Endothelial cell of umbilical vein (primary cell): ENCODE measurements around the gene BLOC1S1. TPM values are rescaled to one million over a fixed set of nuclear protein-coding genes. Genes with fewer than 3 reads are reported as not detected.

ENCODE experiments used
- BruUV-seq: library from RNA; stranded (reverse); fragments of 400-500 nt; replicated peaks from 2 replicates; lab custom pipeline; 2021; lab: Mats Ljungman, UMichigan
- CTCF ChIA-PET: fragments of 300-600, 350-600 bp; sonication (Branson Sonifier 250); formaldehyde crosslinking; loops from one replicate; lab custom pipeline; 2021; ENCODE audit warnings: antibody characterized with exemption, inconsistent platforms; lab: Charles Lee
- POLR2A ChIA-PET: fragments of 300-600, 350-600 bp; sonication (Branson Sonifier 250); formaldehyde crosslinking; loops from one replicate; lab custom pipeline; 2021; ENCODE audit warnings: antibody characterized with exemption, inconsistent platforms; lab: Charles Lee
- DNase-seq: peaks from one replicate; pipeline ENCODE4 v3.0.0-alpha.2; 2011; ENCODE audit warnings: low read depth, low spot score
- FAIRE-seq: peaks from 2 replicates; lab custom pipeline; 2011; peaks lifted over from hg19 to GRCh38; lab: Jason Lieb, UNC
- H2AFZ ChIP-seq: 2 replicates; pipeline ENCODE4 v1.6.0; 2012; ENCODE audit warnings: low read depth, low read length, control low read depth, inconsistent platforms
- H3K27ac ChIP-seq: 2 replicates; pipeline ENCODE4 v1.5.1; 2011; ENCODE audit warnings: low read depth, mild to moderate bottlenecking, control low read depth, low read length, moderate library complexity; ENCODE audit not compliant: insufficient read depth
- H3K27me3 ChIP-seq, 2 experiments: 2 replicates each; pipeline versions ENCODE4 v1.6.0 to v1.6.1; 2011; ENCODE audit warnings: low read length in 2 of 2, mixed read lengths in 1 of 2; ENCODE audit not compliant: control insufficient read depth in 2 of 2, insufficient read depth in 2 of 2
- H3K36me3 ChIP-seq, 2 experiments: 2 replicates in 1 of 2; 3 replicates in 1 of 2; pipeline ENCODE4 v1.5.1; 2011; ENCODE audit warnings: low read length in 2 of 2, mild to moderate bottlenecking in 1 of 2, moderate library complexity in 1 of 2; ENCODE audit not compliant: control insufficient read depth in 2 of 2, insufficient read depth in 2 of 2; ENCODE audit errors: extremely low read depth in 1 of 2
- H3K4me1 ChIP-seq: 3 replicates; pipeline ENCODE4 v1.5.1; 2011; ENCODE audit warnings: mild to moderate bottlenecking, low read length; ENCODE audit not compliant: control insufficient read depth, insufficient read depth; ENCODE audit errors: extremely low read depth
- H3K4me2 ChIP-seq: 2 replicates; pipeline ENCODE4 v1.6.1; 2011; ENCODE audit warnings: low read length, control low read depth, mixed read lengths; ENCODE audit not compliant: insufficient read depth
- H3K4me3 ChIP-seq, 3 experiments: fragments of 200-600 bp in 1 of 3; sonication (generic), shearing (Covaris generic) in 1 of 3; replicated peaks in 1 of 3; 2 replicates each; pipeline ENCODE4 v1.5.1; 2011 to 2016; ENCODE audit warnings: control low read depth in 3 of 3, low read length in 3 of 3, mild to moderate bottlenecking in 2 of 3, inconsistent platforms in 1 of 3, low read depth in 1 of 3, moderate library complexity in 1 of 3; ENCODE audit not compliant: insufficient read depth in 1 of 3
- H3K79me2 ChIP-seq: 2 replicates; pipeline ENCODE4 v1.6.0; 2012; ENCODE audit warnings: low read length, inconsistent platforms; ENCODE audit not compliant: control insufficient read depth, insufficient read depth
- H3K9ac ChIP-seq: replicated peaks from 2 replicates; pipeline ENCODE3; 2011; ENCODE audit warnings: low read length, control low read depth; ENCODE audit not compliant: insufficient read depth; ENCODE audit errors: extremely low read depth
- H3K9me1 ChIP-seq: replicated peaks from 3 replicates; pipeline ENCODE4 v1.6.0; 2011; ENCODE audit warnings: mild to moderate bottlenecking, low read length; ENCODE audit not compliant: control insufficient read depth, insufficient read depth; ENCODE audit errors: extremely low read depth
- H3K9me3 ChIP-seq: replicated peaks from 2 replicates; pipeline ENCODE4 v1.5.1; 2012; ENCODE audit warnings: low read length, inconsistent platforms; ENCODE audit not compliant: control insufficient read depth, insufficient read depth
- H4K20me1 ChIP-seq: replicated peaks from 2 replicates; pipeline ENCODE3; 2011; ENCODE audit warnings: mild to moderate bottlenecking, low read length; ENCODE audit not compliant: control insufficient read depth, insufficient read depth; ENCODE audit errors: extremely low read depth
- EZH2 ChIP-seq: IDR thresholded peaks from 2 replicates; pipeline ENCODE4 v1.6.1; 2012; ENCODE audit warnings: borderline replicate concordance, low read depth, mild to moderate bottlenecking, moderate library complexity, low read length, inconsistent platforms; ENCODE audit not compliant: severe bottlenecking
- FOS ChIP-seq: IDR thresholded peaks from 2 replicates; pipeline ENCODE4 v1.6.1; 2011; ENCODE audit warnings: mild to moderate bottlenecking, low read length, moderate library complexity, borderline replicate concordance; ENCODE audit not compliant: insufficient read depth
- GATA2 ChIP-seq: IDR thresholded peaks from 2 replicates; pipeline ENCODE4 v1.7.0; 2011; ENCODE audit warnings: low read depth, mild to moderate bottlenecking, moderate library complexity, mixed read lengths, low read length; ENCODE audit not compliant: insufficient read length, insufficient read depth
- JUN ChIP-seq: IDR thresholded peaks from 2 replicates; pipeline ENCODE4 v1.6.1; 2011; ENCODE audit warnings: borderline replicate concordance, low read depth; ENCODE audit not compliant: insufficient read length, insufficient read depth
- MYC ChIP-seq: IDR thresholded peaks from one replicate; pipeline ENCODE4 v1.6.1; 2011; ENCODE audit warnings: mild to moderate bottlenecking, low read depth, low read length
- POLR2A ChIP-seq: IDR thresholded peaks from 2 replicates; pipeline ENCODE4 v1.6.1; 2012; ENCODE audit warnings: low read depth, mild to moderate bottlenecking, control low read depth, low read length
- POLR2AphosphoS5 ChIP-seq: IDR thresholded peaks from 2 replicates; pipeline ENCODE4 v1.6.1; 2012; ENCODE audit warnings: low read depth, mild to moderate bottlenecking, control low read depth, low read length, moderate library complexity; ENCODE audit not compliant: insufficient read depth
- dilution Hi-C: fragments of 300-500 bp; cut with MboI; formaldehyde crosslinking; loops from one replicate; pipeline ENCODE4 v1.15.0; 2019; ENCODE audit warnings: low sequenced_read_pairs; ENCODE audit not compliant: extremely low pct_ligation_motif_present
- intact Hi-C: fragments of 100-400 bp; cut with micrococcal nuclease; formaldehyde crosslinking; loops from one replicate; pipeline ENCODE4 v1.10.0; 2022
- polyA plus RNA-seq, 4 experiments: library from polyadenylated mRNA; depleted of rRNA in 3 of 4; stranded (reverse) in 3 of 4; unstranded in 1 of 4; fragments of >200 nt; gene quantifications; 2 replicates each; pipeline versions ENCODE4 v1.2.1 to v1.2.3, GENCODE V29; 2011 to 2012; ENCODE audit warnings: missing spikeins in 1 of 4
- total RNA-seq: library from RNA; stranded (reverse); gene quantifications from 2 replicates; pipeline ENCODE4 v1.2.3, GENCODE V29; 2021
- TF ChIP-seq, protein P1 (sequence below), 2 donors: IDR thresholded peaks; 1 replicate in 1 of 2; 2 replicates in 1 of 2; pipeline ENCODE4 v1.5.1; 2011; ENCODE audit warnings: low read length in 2 of 2, mild to moderate bottlenecking in 2 of 2, moderate library complexity in 2 of 2, control low read depth in 1 of 2, inconsistent platforms in 1 of 2, low read depth in 1 of 2; ENCODE audit not compliant: insufficient read depth in 1 of 2; ENCODE audit errors: extremely low read depth in 1 of 2
- TF ChIP-seq, protein P2 (sequence below): IDR thresholded peaks from 2 replicates; pipeline ENCODE4 v1.6.1; 2011; ENCODE audit not compliant: insufficient read depth, insufficient read length

Gene BLOC1S1
- total and polyA plus RNA-seq, 2 donors (not counting 3 experiments of a cell fraction or from before 2014, with no cell fraction given) = 84.1 to 192 TPM

DNA sequence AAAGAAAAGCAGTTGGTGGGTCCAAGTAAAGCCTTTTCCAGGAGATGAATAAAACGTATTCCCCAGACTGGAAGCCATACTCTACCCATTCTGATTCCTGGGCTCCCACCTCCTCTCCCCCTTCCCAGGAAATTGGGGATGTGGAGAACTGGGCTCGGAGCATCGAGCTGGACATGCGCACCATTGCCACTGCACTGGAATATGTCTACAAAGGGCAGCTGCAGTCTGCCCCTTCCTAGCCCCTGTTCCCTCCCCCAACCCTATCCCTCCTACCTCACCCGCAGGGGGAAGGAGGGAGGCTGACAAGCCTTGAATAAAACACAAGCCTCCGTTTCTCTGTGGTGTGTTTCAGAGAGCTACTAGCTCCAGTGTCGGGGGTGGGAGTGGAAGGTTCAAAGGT is 3.5 kb downstream of the BLOC1S1 start:
- no peak overlapping the region for H2AFZ ChIP-seq
- H3K9ac ChIP-seq = no peak overlapping the region
- H3K79me2 ChIP-seq = no peaks in the 10 kb centered on the region
- CTCF ChIA-PET = interaction anchor here (0.6 to 11.1 kb wide), 8 partner anchors 9 to 530 kb away, joined by 3 to 151 read pairs (median 10); partner anchors contain the start of gene CD63
- BruUV-seq = no TSS peak
- intact Hi-C loops (no loop called here), dilution Hi-C loops (no loop called here)
- no peak overlapping the region for H3K27ac ChIP-seq
- H3K4me1 ChIP-seq = peaks cover 28% of the 10 kb centered on the region
- TF ChIP-seq, protein P1, sequence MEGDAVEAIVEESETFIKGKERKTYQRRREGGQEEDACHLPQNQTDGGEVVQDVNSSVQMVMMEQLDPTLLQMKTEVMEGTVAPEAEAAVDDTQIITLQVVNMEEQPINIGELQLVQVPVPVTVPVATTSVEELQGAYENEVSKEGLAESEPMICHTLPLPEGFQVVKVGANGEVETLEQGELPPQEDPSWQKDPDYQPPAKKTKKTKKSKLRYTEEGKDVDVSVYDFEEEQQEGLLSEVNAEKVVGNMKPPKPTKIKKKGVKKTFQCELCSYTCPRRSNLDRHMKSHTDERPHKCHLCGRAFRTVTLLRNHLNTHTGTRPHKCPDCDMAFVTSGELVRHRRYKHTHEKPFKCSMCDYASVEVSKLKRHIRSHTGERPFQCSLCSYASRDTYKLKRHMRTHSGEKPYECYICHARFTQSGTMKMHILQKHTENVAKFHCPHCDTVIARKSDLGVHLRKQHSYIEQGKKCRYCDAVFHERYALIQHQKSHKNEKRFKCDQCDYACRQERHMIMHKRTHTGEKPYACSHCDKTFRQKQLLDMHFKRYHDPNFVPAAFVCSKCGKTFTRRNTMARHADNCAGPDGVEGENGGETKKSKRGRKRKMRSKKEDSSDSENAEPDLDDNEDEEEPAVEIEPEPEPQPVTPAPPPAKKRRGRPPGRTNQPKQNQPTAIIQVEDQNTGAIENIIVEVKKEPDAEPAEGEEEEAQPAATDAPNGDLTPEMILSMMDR (IDR thresholded peaks at IDR 0.05; ENCODE audit: extremely low read depth in 1 of 2, insufficient read depth in 1 of 2, low read depth in 1 of 2, low read length in 2 of 2) = no peak
- no peak for TF ChIP-seq EZH2
- TF ChIP-seq, protein P2, sequence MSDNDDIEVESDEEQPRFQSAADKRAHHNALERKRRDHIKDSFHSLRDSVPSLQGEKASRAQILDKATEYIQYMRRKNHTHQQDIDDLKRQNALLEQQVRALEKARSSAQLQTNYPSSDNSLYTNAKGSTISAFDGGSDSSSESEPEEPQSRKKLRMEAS = no peak
- TF ChIP-seq JUN = no peak
- peaks cover 6 to 8% of the 10 kb centered on the region in 2 experiments for H3K36me3 ChIP-seq
- H3K4me3 ChIP-seq = no peak overlapping the region
- no peaks in the 10 kb centered on the region for H3K27me3 ChIP-seq
- no peaks in the 10 kb centered on the region for H3K9me3 ChIP-seq
- FAIRE-seq = no peak
- H4K20me1 ChIP-seq = no peaks in the 10 kb centered on the region
- POLR2A ChIA-PET = no interaction called here
- no peak overlapping the region for H3K4me2 ChIP-seq
- no peaks in the 10 kb centered on the region for H3K9me1 ChIP-seq
- no peak for DNase-seq

DNA sequence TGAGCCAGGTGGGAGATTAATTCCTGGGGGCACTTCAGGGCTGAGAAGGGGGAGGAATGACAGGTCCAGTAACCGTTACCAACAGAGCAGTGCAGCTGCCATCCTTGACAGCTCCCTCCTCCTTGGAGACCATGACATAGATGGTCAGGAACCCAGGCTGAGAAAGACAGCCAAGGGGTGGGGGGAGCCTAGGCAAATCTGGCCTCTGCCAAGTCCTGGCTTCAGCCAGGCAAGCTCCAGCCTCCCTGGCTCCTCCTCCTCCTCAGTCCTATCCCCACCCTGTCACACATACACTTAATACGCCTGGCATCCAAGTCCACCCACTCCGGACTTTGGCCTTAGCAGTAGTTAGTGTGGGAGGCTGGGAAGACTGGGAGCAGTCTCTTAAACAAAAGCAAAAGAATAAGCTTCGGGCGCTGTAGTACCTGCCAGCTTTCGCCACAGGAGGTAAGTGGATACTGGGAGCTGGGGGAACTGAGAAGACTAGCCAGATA is 4.3 kb downstream of the BLOC1S1 start, which contains the start of gene RDH5:
Gene RDH5 (plus strand): TSS at position 323 of the 494 bp plus-strand sequence. CDS start 792 bp downstream, outside the sequence.
- no peaks in the 10 kb centered on the region for H4K20me1 ChIP-seq
- no TSS peak for BruUV-seq
- H3K9me1 ChIP-seq = no peaks in the 10 kb centered on the region
- POLR2A ChIA-PET = no interaction called here
- CTCF ChIA-PET = interaction anchor here (1.0 to 11.1 kb wide), 10 partner anchors 10 to 531 kb away, joined by 3 to 151 read pairs (median 9); partner anchors contain the start of gene CD63
- peaks cover 6 to 12% of the 10 kb centered on the region in 2 experiments for H3K36me3 ChIP-seq
- H3K27ac ChIP-seq = no peak within 1 kb of the TSS
- peaks cover 28% of the 10 kb centered on the region for H3K4me1 ChIP-seq
- no peaks in the 10 kb centered on the region for H3K79me2 ChIP-seq
- H3K27me3 ChIP-seq = no peaks in the 10 kb centered on the region
- intact Hi-C loops = loop anchor here (5.0 kb wide), 1 partner anchor 533 kb away; no protein-coding TSS in a partner anchor
- FAIRE-seq (no peak), DNase-seq (no peak)
- no peak within 1 kb of the TSS for H2AFZ ChIP-seq
- no peak within 1 kb of the TSS for H3K4me3 ChIP-seq
- dilution Hi-C loops = no loop called here
- H3K4me2 ChIP-seq = no peak within 1 kb of the TSS
- TF ChIP-seq FOS (no peak), POLR2A (no peak), GATA2 (no peak), MYC (no peak), POLR2AphosphoS5 (no peak), JUN (no peak), EZH2 (no peak)
- TF ChIP-seq, protein P1 (IDR thresholded peaks at IDR 0.05; ENCODE audit: extremely low read depth in 1 of 2, insufficient read depth in 1 of 2, low read depth in 1 of 2, low read length in 2 of 2) = no peak
- TF ChIP-seq, protein P2 = no peak
- no peak within 1 kb of the TSS for H3K9ac ChIP-seq
- H3K9me3 ChIP-seq = no peaks in the 10 kb centered on the region
